ENCODE results near the gene IL5RA.
A peak's percentile ranks its signal among the peaks of the same experiment; 100 is the strongest.

IL5RA gene, protein sequence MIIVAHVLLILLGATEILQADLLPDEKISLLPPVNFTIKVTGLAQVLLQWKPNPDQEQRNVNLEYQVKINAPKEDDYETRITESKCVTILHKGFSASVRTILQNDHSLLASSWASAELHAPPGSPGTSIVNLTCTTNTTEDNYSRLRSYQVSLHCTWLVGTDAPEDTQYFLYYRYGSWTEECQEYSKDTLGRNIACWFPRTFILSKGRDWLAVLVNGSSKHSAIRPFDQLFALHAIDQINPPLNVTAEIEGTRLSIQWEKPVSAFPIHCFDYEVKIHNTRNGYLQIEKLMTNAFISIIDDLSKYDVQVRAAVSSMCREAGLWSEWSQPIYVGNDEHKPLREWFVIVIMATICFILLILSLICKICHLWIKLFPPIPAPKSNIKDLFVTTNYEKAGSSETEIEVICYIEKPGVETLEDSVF

DNA sequence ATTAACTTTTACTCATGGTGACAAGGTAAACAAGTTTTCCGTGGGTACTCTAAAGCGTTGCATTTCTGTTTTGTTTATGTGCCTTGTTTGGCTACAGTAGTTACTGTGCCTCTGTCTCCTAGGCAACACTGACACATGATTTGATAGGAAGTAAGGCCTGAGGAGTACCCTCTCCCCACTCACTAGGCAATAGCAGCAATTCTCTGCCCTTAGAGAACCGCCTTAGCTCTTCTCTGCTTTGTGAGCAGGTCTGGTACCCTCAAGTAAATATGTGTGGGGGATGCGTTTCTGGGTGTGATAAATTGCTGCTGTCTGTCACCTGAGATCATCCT is at the start of gene IL5RA:
Gene IL5RA, minus strand, starts transcription at position 76 of the 332 bp plus-strand sequence. CDS start 5,390 bp downstream, outside the sequence.
- DNase-seq = no peak

DNA sequence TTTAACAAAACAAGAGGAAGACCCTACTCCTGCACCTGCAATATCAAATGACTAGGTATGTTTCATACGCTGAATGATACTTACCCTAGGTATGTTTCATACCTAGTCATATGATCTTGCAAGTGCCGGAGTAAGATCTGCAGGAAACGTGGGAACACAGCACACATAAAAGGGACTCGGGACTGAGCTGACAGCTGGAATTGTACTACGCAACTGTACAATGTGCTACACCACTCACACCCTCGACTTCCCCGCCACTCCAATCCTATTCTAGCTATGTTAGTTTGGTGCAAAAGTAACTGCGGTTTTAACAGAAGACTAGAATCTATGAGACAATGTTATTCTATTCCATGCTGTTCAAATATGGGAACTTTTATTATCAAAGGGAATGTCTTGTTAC is 47.3 kb upstream of the IL5RA start:
- DNase-seq = no peak

DNA sequence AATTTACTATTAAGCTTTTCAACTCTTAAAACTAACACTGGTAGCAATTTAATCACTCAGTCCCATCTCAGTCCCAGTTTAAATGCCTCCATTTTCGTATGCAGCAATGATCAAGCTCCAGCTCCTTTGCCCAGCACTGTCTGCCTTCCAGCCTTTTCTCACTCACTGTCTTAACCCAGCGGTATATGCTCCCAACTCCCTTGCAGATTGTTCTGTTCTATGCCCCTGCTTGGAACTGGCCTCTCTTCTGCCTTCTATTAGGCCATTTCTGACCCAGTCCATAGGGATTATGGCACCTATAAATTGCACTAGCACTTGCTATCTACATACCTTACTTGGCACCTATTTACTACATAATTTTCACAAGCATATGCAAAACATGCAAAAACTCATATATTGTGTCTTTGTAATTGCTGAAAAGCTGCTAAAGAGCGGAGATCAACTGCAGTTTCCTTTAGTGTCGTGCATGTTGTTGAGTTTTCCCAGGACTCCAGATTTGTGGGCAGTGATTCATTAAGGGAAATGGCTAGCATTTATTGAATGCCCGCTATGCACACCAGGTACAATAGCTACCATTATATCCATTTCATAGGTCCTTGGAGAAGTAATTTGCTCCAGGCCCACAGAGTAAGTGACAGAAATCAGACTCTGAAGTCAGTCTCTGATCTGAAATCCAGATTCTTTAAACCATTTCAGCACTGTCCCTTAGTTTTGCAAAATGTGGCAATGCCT is 44.9 kb upstream of the IL5RA start:
- no peak for DNase-seq

DNA sequence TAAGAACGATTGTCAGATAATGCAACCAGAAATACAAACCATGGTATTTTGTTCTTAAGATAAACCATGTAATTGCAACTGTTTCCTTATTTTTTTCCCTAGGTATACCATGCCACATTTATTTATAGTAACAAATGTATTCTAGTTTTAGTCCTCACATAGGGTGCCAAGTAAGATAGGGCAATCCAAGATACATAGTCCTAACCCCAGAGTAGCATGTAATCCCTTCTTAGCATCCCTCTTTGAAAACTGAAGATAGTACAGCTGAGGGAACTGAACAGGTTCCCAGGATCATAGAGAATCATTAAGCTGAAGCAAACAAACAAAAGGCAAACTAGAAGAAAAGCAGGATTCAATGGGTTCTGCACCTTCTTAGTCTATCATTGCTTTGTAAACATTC is 41.3 kb upstream of the IL5RA start:
- no peak for DNase-seq

DNA sequence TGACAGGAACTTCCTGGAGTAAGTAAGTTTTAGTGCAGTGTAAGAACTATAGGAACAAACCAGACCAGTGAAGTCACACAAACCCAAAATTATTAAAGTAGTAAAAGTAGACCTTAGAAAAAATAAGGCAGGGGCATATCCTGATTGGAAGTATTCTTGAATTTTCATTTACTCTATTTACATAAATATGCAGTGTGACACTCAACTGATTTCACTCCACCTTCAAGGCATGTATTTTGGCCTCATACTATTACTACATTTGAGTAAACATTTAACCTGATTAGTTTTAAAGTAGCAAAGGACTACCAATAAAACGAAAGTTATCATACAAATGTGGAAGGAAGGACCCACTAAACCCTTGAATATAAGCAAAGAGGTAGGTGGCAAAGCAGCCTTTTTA is 39.4 kb upstream of the IL5RA start:
- DNase-seq = no peak

DNA sequence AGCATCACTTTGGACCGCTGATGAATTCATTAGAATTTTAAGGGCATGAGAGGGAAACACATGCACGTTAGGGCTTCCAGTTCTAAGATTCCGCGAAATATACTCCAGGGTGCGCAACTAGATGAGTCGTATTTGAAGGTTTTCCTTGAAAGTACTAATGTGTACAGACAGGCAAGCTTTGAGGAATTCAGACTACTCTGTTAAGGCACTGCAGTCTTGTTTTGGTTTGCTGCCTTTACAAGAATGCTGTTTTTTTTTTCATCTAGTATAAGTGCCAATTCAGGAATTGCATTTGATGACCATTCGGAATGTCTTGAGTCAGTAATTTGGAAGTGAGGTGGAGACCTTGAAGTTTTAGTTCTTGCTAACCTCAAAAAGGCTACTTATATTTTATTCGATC is 35.7 kb upstream of the IL5RA start:
- DNase-seq = no peak

DNA sequence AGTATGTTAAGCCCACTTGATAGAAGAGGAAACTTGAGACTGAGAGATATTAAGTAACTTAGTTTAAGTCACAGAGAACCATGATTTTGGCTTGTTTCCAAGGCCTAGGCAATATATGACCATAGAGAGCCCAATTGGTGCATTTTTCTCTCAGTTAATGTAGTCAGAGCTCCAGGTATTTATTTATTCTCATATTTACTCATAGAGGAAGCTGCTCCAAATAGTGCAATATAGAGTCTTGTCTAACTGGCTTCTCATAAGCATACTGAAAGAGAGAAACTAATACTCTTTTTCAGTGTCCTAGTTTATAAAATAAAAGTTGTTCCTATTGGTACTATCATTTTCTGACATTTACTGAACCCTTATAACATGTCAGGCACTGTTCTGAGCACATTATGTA is 31.8 kb upstream of the IL5RA start:
- no peak for DNase-seq

DNA sequence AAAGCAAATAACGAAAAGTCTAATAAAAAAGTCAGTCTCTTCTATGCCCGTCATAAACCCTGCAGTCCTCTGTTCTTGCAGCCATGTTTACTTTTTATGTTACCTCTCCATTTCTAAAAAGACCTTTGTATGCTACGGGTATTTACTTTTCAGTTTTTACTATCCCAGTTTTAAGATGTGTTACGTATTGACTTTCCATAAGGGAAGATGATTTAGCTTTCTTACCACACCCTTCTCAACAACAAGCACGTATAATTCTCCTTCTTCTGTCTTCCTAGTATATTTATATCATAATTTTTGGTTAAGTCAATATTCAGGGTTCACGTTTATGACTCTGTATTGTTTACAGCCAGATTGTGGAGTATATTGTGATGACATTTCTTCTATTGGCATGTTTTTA is 27.4 kb upstream of the IL5RA start:
- no peak for DNase-seq

DNA sequence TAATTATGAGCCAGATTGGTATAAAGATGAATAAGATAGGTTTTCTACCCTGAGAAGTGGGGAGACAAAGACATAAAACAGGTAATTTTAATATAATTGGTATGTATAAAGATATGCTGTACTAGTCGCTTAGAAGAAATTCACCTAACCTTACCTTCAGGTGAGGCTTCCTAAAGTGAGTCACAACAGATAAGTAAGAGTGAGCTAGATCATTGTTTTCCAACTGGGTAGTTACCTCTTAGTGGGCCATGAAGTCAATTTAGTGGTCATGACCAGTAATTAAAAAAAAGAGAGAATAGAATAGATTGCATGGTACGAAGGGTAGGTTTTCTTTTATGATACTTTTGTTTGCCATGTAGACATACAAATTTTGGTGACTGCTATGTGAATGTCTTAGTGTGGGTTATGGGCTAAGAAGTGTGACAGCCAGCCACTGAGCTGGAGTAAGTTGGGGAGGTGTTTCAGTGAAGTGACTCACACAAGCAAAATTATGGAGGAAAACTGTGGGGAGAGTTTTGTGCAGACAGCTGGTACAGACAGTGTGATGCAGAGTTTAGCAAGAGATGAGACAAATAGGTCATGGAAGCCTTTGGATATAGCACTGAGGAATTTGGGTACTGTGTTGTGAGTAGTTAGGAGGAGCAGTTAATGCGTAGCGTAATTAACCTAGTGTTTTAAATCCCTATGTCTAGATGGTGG is 24.7 kb upstream of the IL5RA start:
- no peak for DNase-seq

DNA sequence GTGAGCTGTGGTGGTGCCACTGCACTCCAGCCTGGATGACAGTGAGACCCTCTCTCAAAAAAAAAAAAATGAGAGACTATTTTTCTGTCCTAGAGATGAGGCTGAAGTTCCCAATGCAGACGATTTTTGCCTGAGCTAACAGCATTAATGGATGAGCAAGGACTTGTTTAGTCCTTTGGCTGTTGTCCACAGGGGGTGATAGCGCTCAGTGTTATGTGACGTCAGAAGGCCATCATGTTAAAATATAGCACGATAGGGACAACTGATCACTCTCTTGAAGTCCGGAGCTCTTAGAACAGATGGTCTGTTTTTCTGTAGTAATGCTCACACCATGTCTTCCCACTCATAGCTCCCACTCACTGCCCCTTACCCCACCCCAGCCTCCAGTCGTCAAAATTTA is 23.3 kb upstream of the IL5RA start:
- DNase-seq = no peak

DNA sequence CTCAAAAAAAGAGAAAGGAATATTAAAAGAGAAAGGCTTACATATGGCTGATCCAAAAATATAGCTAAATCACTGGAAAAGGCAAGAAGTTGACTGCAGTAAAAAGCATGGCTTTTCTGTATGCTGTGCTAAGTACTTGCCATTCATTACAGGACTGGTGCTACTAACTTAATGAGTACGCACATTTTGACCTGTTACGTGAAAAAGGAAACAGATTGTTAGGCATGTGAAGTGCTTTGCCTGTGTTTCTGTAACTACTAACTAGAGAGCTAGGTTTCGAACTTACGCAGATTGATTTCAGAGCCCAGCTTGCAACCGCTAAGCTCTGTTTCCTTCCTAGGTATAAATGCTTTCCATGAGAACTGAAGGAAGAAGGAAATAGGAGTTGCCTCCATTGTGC is 19.4 kb upstream of the IL5RA start:
- no peak for DNase-seq

DNA sequence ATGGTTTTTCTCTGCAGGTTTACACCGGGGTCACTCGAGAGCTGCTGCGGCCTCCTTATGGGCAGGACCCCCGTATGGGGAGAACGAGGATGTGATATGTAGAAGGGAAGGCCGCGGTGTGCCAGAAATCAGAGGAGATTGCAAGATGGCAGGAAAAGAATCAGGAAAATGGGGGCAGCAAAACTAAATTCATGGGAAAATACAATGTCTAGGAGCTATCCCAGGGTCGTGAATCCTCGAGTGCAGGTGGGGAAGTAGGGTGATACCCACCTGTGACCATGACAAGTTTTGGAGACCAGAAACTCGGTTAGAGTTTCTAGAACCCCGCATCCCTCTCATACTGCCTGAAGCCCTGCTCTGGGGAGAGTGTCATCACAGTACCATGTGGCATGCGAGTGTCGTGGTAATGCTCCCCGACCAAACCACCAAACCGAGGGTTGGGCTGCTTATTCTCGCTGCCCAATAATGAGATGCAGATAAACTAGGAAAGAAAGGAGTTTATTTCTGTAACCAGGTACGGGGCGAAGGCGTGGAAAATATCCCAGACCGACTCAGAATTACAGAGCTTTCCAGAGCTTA is 17.3 kb upstream of the IL5RA start:
- DNase-seq = no peak

DNA sequence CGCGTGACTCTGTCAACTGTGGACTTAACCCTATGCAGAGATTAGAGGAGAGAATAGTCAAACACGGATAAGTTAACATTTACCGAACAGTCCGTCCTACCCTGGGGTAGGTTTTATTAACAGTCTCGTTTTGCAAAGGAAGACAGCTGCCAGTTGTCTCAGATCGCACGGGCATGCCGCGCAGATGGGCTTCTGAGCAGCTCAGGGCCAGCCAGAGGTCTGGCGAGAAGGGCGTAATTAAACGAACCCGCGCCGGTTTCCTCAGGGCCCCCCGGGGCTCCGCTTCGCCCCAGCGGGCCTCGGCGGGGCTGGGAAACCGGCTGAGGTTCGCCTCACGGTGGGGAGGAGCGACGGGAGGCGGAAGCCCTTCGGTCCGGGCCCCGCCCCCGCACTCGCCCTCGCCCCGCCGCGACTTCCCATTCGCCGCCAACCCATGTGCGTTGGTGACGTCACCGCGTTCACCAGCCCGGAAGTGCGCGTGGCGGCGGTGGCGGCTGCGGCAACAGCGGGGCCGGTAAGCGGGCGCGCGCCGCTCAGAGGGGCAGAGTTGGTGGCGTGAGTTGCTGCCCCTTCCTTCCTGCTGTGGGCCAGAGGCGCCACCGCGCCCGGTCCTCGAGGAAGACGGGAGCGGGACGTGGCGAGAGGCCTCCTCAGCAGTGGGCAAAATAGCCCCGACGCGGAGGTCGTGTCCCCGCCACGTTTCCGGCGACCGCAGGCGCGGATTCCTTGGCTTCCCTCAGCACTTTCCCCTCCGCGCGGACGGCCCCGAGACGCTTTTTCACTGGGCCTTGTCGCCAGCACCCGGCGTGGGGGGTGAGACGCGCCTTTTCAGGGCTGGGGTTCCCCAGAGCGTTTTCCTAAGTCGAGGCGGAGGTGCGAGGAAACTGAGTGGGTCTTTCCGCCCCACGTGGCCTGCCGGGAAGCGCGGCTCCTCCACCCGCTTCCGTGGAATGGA is 16.6 kb upstream of the IL5RA start, which contains the start of gene TRNT1:
Gene TRNT1, plus strand, starts transcription at position 464 of the 955 bp plus-strand sequence. CDS start 2,101 bp downstream, outside the sequence.
- DNase-seq = peak; percentile 75

DNA sequence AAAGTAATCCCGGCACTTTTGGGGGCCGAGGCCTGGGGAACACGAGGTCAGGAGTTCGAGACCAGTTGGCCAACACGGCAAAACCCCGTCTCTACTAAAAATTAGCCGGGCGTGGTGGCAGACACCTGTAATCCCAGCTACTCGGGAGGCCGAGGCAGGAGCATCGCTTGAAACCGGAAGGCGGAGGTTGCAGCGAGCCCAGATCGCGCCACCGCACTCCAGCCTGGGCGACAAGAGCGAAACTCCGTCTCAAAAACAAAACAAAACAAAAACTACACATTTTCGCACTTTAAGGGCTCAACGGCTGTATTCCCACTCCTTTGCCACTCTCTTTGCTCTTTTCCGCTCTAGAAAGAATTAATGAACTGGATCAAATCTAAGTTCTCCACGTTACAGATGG is 15.8 kb upstream of the IL5RA start:
- DNase-seq = no peak

DNA sequence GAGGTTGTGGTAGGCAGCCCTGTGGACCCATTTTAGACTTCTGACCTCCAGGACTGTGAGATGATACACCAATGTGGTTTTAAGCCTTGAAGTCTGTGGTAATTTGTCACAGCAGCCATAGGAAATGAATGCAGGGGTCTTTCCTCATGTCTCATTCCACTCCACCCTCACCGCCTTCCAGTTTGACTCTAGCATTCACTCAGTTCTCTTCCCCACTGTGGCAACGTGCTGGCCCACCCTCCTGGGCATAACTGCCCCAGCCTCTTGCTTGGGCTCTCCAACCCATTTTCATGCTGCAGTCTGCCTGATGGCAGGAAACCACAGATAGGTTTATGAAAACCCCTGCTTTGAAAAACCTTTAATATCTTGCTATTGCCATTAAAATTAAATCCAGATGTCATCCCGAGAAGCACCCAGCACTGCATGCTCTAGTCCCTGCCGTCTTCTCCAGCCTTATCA is 9.2 kb upstream of the IL5RA start:
- DNase-seq = no peak

DNA sequence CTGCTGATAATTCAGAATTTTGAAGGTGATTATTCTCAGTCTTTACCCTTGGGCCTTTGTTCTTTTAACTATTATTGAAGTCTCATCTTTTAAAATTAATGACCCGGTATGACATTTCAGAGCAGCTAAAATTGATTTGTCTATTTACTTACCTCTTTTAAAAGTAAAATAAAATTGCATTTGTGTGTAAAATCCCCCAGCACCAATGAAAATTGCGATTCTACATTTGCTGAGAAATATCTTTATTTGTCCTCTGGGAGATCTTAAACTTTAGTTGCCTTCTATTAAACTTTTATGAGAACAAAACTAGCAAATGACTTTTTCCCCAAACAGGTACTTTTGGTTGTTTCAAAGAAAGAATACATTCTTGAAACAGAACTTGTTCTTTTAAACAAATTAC is 7.5 kb upstream of the IL5RA start:
- no peak for DNase-seq

DNA sequence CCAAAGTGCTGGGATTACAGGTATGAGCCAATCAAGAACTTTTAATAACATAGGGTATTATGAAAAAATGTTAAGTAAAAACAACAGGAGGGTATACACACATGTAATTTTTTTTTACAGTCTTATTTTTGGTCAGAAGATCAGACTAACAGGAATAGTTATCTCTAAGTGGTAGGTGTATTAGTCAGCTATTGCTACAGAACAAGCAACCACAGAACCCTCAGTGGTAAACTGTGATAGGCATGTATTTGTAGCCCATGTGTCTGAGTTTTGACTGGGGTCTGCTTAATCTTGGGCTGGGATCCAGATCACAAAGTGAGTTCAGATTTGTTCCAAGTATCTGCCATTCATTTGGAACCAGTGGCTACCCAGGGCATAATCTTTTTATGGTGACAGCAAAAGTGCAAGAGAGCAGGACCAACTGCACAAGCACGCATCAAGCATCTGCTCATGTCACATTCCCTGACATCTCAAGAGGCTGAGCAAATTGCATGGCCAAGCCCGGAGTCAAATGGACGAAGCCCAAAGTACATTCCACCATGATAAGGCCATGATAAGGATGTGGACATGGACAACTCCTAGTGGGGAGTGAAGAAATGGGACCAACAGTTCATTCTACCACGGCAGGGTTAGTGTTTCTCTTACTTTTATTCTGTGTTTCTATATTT is 3.0 kb upstream of the IL5RA start:
- no peak for DNase-seq

DNA sequence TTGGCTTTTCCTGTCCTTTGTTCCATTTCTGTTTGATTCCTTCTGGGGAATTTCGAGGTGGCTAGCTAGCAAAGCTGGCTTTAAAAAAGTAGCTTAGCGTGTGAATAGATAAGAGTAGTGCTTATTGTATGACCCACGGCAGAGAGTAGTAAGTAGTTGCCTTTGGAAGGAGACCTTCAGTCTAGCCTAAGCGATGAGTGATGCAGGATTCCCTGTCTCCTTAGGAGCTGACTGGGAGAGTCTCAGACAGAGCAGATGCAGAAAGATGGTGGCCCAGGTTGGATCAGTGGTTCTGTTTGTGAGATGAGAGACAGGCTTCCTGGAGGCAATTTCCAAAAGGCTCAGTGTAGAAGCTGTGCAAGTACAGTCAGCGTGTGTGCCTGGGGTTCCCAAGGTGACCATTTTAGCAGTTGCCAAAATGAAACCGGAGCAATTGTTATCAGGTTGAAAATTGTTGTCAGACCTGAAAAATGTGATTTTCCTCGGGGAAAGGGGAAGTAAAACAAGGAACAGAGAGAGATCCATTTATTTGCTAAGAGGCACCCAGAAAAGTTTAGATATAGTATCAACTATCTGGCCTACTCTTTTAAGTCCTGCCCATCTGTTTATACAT is 681 bp upstream of the IL5RA start:
- no peak for DNase-seq

DNA sequence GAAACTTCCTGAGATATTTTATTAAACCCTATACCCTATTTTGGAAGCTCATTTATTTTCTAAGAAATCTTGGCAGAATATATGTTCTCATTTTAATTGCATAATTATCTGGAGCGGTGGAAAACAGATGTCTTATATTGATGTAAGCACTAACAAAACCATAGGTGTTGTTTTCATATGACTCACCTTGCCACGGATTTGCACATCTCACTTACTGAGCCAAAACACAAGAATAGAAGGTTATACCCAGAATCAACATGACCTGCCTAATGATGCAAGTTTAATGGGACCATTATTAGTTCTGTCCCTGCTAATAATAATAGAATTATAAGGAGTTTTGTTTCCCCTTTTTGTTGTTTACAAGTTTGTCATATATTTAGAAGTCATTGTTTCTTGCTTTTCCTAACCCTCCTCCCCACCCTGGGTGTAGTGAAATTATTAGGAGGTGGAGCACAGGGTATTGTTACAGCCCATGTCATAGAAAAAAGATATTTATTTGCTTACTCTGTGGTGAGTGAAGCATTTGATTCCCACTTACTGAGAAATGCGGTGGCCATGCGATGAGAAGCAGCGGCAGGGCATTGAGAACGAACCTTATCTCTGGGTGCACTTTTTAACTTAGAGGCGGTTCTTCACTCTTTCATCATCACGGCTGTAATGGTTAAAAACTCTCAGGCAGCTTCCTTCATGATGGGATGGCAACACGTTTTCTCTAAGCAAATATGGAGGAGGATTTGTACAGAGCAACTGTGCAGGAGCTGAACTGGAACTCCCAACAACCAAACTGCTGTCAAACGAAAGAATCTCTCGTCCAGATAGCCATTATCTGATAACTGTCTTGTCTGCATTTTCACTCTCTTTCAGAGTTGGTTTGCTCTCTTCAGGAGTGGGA is 521 bp downstream of the IL5RA start:
- peak; percentile 4 for DNase-seq

DNA sequence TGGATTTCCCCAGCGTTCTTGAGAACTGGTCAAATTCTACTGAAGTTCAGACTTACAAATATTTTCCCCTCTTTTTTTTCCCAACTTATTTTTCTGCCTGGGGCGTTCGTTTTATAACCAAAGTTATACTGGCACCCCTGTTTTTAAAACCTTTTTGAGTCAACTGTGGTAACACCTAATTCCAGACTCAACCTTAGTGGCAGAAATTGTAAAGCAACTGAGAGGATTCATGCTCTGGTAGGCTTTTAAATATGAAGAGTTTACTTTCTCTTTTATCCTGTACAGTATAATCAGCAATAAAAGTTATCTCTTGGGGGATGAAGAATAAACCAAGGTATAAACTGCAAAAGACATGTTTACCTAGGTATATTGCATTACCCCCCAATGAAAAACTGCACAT is 2.3 kb downstream of the IL5RA start:
- DNase-seq = no peak
